Endodermal cell (in vitro differentiated cells): ENCODE results near the gene SEPHS2. TPM values are rescaled to one million over a fixed set of nuclear protein-coding genes. Genes with fewer than 3 reads are reported as not detected.

Experiments
- DNase-seq: peaks from one replicate; pipeline ENCODE4 v3.0.0-alpha.2; 2017
- H3K27ac ChIP-seq: 2 replicates; pipeline ENCODE4 v1.5.1; 2013; ENCODE audit warnings: mild to moderate bottlenecking, low read depth, low read length, moderate library complexity
- H3K27me3 ChIP-seq: 2 replicates; pipeline ENCODE4 v1.6.1; 2013; ENCODE audit warnings: mild to moderate bottlenecking, low read length, moderate library complexity; ENCODE audit not compliant: insufficient read depth, control insufficient read depth, poor library complexity, severe bottlenecking
- H3K36me3 ChIP-seq: 2 replicates; pipeline ENCODE4 v1.7.0; 2013; ENCODE audit warnings: mild to moderate bottlenecking, low read length, moderate library complexity; ENCODE audit not compliant: control insufficient read depth, insufficient read depth
- H3K4me1 ChIP-seq: one replicate; pipeline ENCODE4 v1.7.0; 2013; ENCODE audit warnings: low read length; ENCODE audit not compliant: control insufficient read depth, insufficient read depth
- H3K4me3 ChIP-seq: 2 replicates; pipeline ENCODE4 v1.5.1; 2013; ENCODE audit warnings: mild to moderate bottlenecking, low read length, moderate library complexity
- H3K9ac ChIP-seq: 2 replicates; pipeline ENCODE4 v1.6.1; 2013; ENCODE audit warnings: mild to moderate bottlenecking, low read length, moderate library complexity; ENCODE audit not compliant: poor library complexity, severe bottlenecking; ENCODE audit errors: extremely low read depth
- H3K9me3 ChIP-seq: 2 replicates; pipeline ENCODE4 v1.6.1; 2013; ENCODE audit warnings: mild to moderate bottlenecking, low read length, moderate library complexity; ENCODE audit not compliant: control insufficient read depth
- H3K27ac Mint-ChIP-seq: 2 replicates; pipeline ENCODE4 v1.8.0; 2020; ENCODE audit warnings: mixed read lengths
- H3K27me3 Mint-ChIP-seq: 2 replicates; pipeline ENCODE4 v1.8.0; 2021; ENCODE audit warnings: mild to moderate bottlenecking, mixed read lengths; ENCODE audit not compliant: insufficient read depth
- H3K36me3 Mint-ChIP-seq: 2 replicates; pipeline ENCODE4 v1.8.0; 2020; ENCODE audit warnings: low read depth, mixed read lengths
- H3K4me1 Mint-ChIP-seq: 2 replicates; pipeline ENCODE4 v1.8.0; 2020; ENCODE audit warnings: mixed read lengths
- H3K4me3 Mint-ChIP-seq: 2 replicates; pipeline ENCODE4 v1.8.0; 2020; ENCODE audit warnings: mild to moderate bottlenecking, moderate library complexity, mixed read lengths
- H3K9me3 Mint-ChIP-seq: 2 replicates; pipeline ENCODE4 v1.8.0; 2020; ENCODE audit warnings: mild to moderate bottlenecking, mixed read lengths
- WGBS, 2 experiments: methylation state at CpG; one replicate each; pipeline versions ENCODE4 v1.1.5 to v1.1.7; 2013; ENCODE audit warnings: missing lambda C conversion rate in 2 of 2, mixed read lengths in 1 of 2; ENCODE audit not compliant: insufficient coverage in 1 of 2, insufficient read length in 1 of 2; 5-methylcytosine and 5-hydroxymethylcytosine counted together
- total RNA-seq, 2 donors: library from RNA; stranded (reverse); fragmentation: NEBNext Ultra II Directional in 1 of 2; extraction: Animal tissue kit (Norgen Biotek cat#: 25700) in 1 of 2; gene quantifications; 2 replicates in 1 of 2; 3 replicates in 1 of 2; pipeline ENCODE4 v1.2.1, GENCODE V29; 2021
- TF ChIP-seq, protein P1 (sequence below): fragments of 200-600 bp; sonication (generic); conservative IDR thresholded peaks from 2 replicates; pipeline ENCODE4 v1.5.0; 2021; ENCODE audit warnings: antibody characterized with exemption, mild to moderate bottlenecking

The SEPHS2 gene
- total RNA-seq, 2 donors from 2014 or later: 35.7 to 37.5 TPM

DNA sequence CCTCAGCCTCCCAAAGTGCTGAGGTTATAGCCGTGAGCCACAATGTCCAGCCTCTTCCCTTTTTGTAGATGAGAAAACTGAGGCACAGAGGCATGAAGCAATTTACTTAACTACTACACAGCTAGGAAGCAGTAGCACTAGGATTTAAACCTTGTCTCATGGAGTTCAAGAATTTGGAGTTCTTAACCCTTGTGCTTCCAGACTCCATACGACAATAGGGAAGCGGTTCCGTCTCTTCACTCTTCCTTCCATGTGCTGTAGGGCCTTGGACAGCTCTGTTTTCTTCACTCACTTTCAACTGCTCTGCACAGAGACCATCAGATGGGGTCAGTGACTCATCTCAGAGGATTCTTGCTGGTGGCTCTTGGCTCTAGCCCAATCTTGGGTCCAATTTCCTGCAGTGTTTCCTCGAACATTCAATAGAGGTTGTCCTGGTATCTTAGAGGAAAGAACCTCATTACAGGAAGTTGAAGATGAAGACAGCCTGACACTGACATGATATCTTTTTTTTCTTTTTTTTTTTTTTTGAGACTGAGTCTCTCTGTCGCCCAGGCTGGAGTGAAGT lies 46.2 kb upstream of the SEPHS2 start:
- TF ChIP-seq, protein P1, sequence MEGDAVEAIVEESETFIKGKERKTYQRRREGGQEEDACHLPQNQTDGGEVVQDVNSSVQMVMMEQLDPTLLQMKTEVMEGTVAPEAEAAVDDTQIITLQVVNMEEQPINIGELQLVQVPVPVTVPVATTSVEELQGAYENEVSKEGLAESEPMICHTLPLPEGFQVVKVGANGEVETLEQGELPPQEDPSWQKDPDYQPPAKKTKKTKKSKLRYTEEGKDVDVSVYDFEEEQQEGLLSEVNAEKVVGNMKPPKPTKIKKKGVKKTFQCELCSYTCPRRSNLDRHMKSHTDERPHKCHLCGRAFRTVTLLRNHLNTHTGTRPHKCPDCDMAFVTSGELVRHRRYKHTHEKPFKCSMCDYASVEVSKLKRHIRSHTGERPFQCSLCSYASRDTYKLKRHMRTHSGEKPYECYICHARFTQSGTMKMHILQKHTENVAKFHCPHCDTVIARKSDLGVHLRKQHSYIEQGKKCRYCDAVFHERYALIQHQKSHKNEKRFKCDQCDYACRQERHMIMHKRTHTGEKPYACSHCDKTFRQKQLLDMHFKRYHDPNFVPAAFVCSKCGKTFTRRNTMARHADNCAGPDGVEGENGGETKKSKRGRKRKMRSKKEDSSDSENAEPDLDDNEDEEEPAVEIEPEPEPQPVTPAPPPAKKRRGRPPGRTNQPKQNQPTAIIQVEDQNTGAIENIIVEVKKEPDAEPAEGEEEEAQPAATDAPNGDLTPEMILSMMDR: no peak
- Mint-ChIP-seq H3K27me3 (peaks cover 9% of the 10 kb centered on the region), H3K4me1 (peaks cover 8% of the 10 kb centered on the region), H3K36me3 (no peaks in the 10 kb centered on the region), H3K4me3 (no peak overlapping the region), H3K27ac (no peak overlapping the region), H3K9me3 (no peaks in the 10 kb centered on the region)
- no peak overlapping the region for H3K27ac ChIP-seq
- H3K4me3 ChIP-seq: no peak overlapping the region
- no peaks in the 10 kb centered on the region for H3K36me3 ChIP-seq
- DNase-seq: no peak
- WGBS, 2 experiments: 80 to 91% methylated on average over 5 to 6 of the region's 6 CpGs
- no peaks in the 10 kb centered on the region for H3K27me3 ChIP-seq
- H3K4me1 ChIP-seq: no peaks in the 10 kb centered on the region
- no peaks in the 10 kb centered on the region for H3K9me3 ChIP-seq
- no peak overlapping the region for H3K9ac ChIP-seq

DNA sequence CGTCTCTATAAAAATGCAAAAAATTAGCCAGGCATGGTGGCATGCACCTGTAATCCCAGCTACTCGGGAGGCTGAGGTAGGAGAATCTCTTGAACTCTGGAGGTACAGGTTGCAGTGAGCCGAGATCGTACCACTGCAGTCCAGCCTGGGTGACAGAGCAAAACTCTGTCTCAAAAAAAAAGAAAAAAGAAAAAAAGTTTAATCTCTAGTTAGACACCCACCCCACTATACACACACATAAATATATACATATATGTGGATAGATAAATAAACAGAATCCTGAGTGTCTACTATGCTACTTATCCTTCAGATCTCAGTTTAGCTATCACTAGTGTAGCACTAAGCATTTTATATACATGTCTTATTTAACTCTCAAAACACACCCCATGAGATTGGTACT lies 45.6 kb upstream of the SEPHS2 start:
- no peak overlapping the region for H3K27ac Mint-ChIP-seq
- Histone ChIP-seq H3K9me3 (no peaks in the 10 kb centered on the region), H3K36me3 (no peaks in the 10 kb centered on the region), H3K27ac (no peak overlapping the region), H3K9ac (no peak overlapping the region), H3K4me1 (no peaks in the 10 kb centered on the region), H3K4me3 (no peak overlapping the region), H3K27me3 (no peaks in the 10 kb centered on the region)
- DNase-seq: no peak
- H3K27me3 Mint-ChIP-seq: peaks cover 9% of the 10 kb centered on the region
- no peaks in the 10 kb centered on the region for H3K36me3 Mint-ChIP-seq
- TF ChIP-seq, protein P1: no peak
- H3K9me3 Mint-ChIP-seq: no peaks in the 10 kb centered on the region
- H3K4me1 Mint-ChIP-seq: peaks cover 8% of the 10 kb centered on the region
- 88 to 94% methylated on average over 4 of the region's 4 CpGs for WGBS, 2 experiments
- no peak overlapping the region for H3K4me3 Mint-ChIP-seq

DNA sequence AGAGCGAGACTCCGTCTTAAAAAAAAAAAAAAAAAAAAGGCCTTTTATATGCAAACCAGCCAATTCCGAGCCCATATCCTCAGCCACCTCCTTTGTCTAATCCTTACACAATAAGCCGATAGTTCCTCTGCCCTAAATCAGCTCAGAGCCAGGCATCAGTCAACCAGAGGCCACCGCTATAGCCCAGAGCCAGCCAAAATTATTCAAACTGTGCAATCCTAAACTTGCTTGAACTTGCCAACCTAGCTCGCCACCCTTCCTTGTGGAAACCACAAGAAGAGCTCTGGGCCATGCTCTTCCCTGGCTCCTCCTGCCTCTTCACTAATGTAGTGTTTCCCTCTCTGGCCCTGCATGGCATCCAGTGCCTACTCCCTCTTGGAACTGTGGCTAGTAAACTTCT lies 44.5 kb upstream of the SEPHS2 start:
- WGBS, 2 experiments: 69 to 84% methylated on average over 4 to 6 of the region's 6 CpGs
- no peak overlapping the region for H3K27ac ChIP-seq
- no peaks in the 10 kb centered on the region for H3K9me3 ChIP-seq
- no peak overlapping the region for H3K4me3 ChIP-seq
- H3K27ac Mint-ChIP-seq: no peak overlapping the region
- H3K36me3 ChIP-seq: no peaks in the 10 kb centered on the region
- TF ChIP-seq, protein P1: no peak
- H3K4me1 ChIP-seq: no peaks in the 10 kb centered on the region
- H3K36me3 Mint-ChIP-seq: no peaks in the 10 kb centered on the region
- no peak overlapping the region for H3K4me3 Mint-ChIP-seq
- H3K4me1 Mint-ChIP-seq: peaks cover 8% of the 10 kb centered on the region
- no peaks in the 10 kb centered on the region for H3K9me3 Mint-ChIP-seq
- no peaks in the 10 kb centered on the region for H3K27me3 ChIP-seq
- no peak overlapping the region for H3K9ac ChIP-seq
- H3K27me3 Mint-ChIP-seq: peaks cover 9% of the 10 kb centered on the region
- DNase-seq: no peak
